ENCODE data around the gene BAG2.

BAG2 gene

GRCh38 chr6:57195457-57195856 is 23.3 kb downstream of the BAG2 start:
- no peak overlapping the region for H3K9ac ChIP-seq (ENCODE audit: low read depth, low read length)
- no peaks in the 10 kb centered on the region for H3K36me3 ChIP-seq (ENCODE audit: insufficient read depth, low read length)
- peaks cover 7% of the 10 kb centered on the region for H3K4me1 ChIP-seq (ENCODE audit: insufficient read depth, low read length)
- H3K9me3 ChIP-seq (ENCODE audit: control insufficient read depth, insufficient read depth, low read length): no peaks in the 10 kb centered on the region; the same call in 1 of the 2 replicates

GRCh38 chr6:57198926-57199636 is 27.0 kb downstream of the BAG2 start:
- Histone ChIP-seq H3K36me3 (ENCODE audit: insufficient read depth, low read length) (no peaks in the 10 kb centered on the region), H3K4me1 (ENCODE audit: insufficient read depth, low read length) (peaks cover 7% of the 10 kb centered on the region), H3K9ac (ENCODE audit: low read depth, low read length) (no peak overlapping the region), H3K9me3 (ENCODE audit: control insufficient read depth, insufficient read depth, low read length) (no peaks in the 10 kb centered on the region; the same call in 1 of the 2 replicates)

GRCh38 chr6:57201718-57202117 is 29.6 kb downstream of the BAG2 start:
- peaks cover 19% of the 10 kb centered on the region for H3K4me1 ChIP-seq (ENCODE audit: insufficient read depth, low read length)
- H3K9me3 ChIP-seq (ENCODE audit: control insufficient read depth, insufficient read depth, low read length): no peaks in the 10 kb centered on the region; the same call in 1 of the 2 replicates
- no peaks in the 10 kb centered on the region for H3K36me3 ChIP-seq (ENCODE audit: insufficient read depth, low read length)
- H3K9ac ChIP-seq (ENCODE audit: low read depth, low read length): no peak overlapping the region

GRCh38 chr6:57205550-57206328 is 33.6 kb downstream of the BAG2 start:
- Histone ChIP-seq H3K9ac (ENCODE audit: low read depth, low read length) (no peak overlapping the region), H3K9me3 (ENCODE audit: control insufficient read depth, insufficient read depth, low read length) (no peaks in the 10 kb centered on the region), H3K4me1 (ENCODE audit: insufficient read depth, low read length) (peaks cover 15% of the 10 kb centered on the region), H3K36me3 (ENCODE audit: insufficient read depth, low read length) (no peaks in the 10 kb centered on the region)

GRCh38 chr6:57207141-57207540 is 35.0 kb downstream of the BAG2 start:
- Histone ChIP-seq H3K9me3 (ENCODE audit: control insufficient read depth, insufficient read depth, low read length) (no peaks in the 10 kb centered on the region), H3K4me1 (ENCODE audit: insufficient read depth, low read length) (peaks cover 15% of the 10 kb centered on the region), H3K9ac (ENCODE audit: low read depth, low read length) (no peak overlapping the region), H3K36me3 (ENCODE audit: insufficient read depth, low read length) (no peaks in the 10 kb centered on the region)

GRCh38 chr6:57207872-57208271 is 35.7 kb downstream of the BAG2 start:
- Histone ChIP-seq H3K4me1 (ENCODE audit: insufficient read depth, low read length) (peaks cover 15% of the 10 kb centered on the region), H3K9ac (ENCODE audit: low read depth, low read length) (no peak overlapping the region), H3K9me3 (ENCODE audit: control insufficient read depth, insufficient read depth, low read length) (no peaks in the 10 kb centered on the region), H3K36me3 (ENCODE audit: insufficient read depth, low read length) (no peaks in the 10 kb centered on the region)

- Histone ChIP-seq H3K9me3 (ENCODE audit: control insufficient read depth, insufficient read depth, low read length) (no peaks in the 10 kb centered on the region), H3K9ac (ENCODE audit: low read depth, low read length) (no peak overlapping the region), H3K36me3 (ENCODE audit: insufficient read depth, low read length) (no peaks in the 10 kb centered on the region), H3K4me1 (ENCODE audit: insufficient read depth, low read length) (peaks cover 15% of the 10 kb centered on the region)
These were observed 36.9 kb downstream of the BAG2 start for GRCh38 chr6:57209030-57209429.

- Histone ChIP-seq H3K36me3 (ENCODE audit: insufficient read depth, low read length) (no peaks in the 10 kb centered on the region), H3K9me3 (ENCODE audit: control insufficient read depth, insufficient read depth, low read length) (no peaks in the 10 kb centered on the region), H3K4me1 (ENCODE audit: insufficient read depth, low read length) (peaks cover 15% of the 10 kb centered on the region), H3K9ac (ENCODE audit: low read depth, low read length) (no peak overlapping the region)
These were observed 37.9 kb downstream of the BAG2 start for GRCh38 chr6:57210060-57210459.

GRCh38 chr6:57215260-57215659 is 43.1 kb downstream of the BAG2 start:
- H3K4me1 ChIP-seq (ENCODE audit: insufficient read depth, low read length): no peaks in the 10 kb centered on the region
- H3K9ac ChIP-seq (ENCODE audit: low read depth, low read length): no peak overlapping the region
- H3K36me3 ChIP-seq (ENCODE audit: insufficient read depth, low read length): no peaks in the 10 kb centered on the region
- H3K9me3 ChIP-seq (ENCODE audit: control insufficient read depth, insufficient read depth, low read length): no peaks in the 10 kb centered on the region

- Histone ChIP-seq H3K36me3 (ENCODE audit: insufficient read depth, low read length) (no peaks in the 10 kb centered on the region), H3K4me1 (ENCODE audit: insufficient read depth, low read length) (no peaks in the 10 kb centered on the region), H3K9ac (ENCODE audit: low read depth, low read length) (no peak overlapping the region), H3K9me3 (ENCODE audit: control insufficient read depth, insufficient read depth, low read length) (no peaks in the 10 kb centered on the region)
These were observed 44.3 kb downstream of the BAG2 start for GRCh38 chr6:57216235-57217101.

GRCh38 chr6:57217270-57217669 is 45.1 kb downstream of the BAG2 start:
- H3K4me1 ChIP-seq (ENCODE audit: insufficient read depth, low read length): no peaks in the 10 kb centered on the region
- H3K36me3 ChIP-seq (ENCODE audit: insufficient read depth, low read length): no peaks in the 10 kb centered on the region
- no peaks in the 10 kb centered on the region for H3K9me3 ChIP-seq (ENCODE audit: control insufficient read depth, insufficient read depth, low read length)
- no peak overlapping the region for H3K9ac ChIP-seq (ENCODE audit: low read depth, low read length)

- peaks cover 4% of the 10 kb centered on the region; the same call in 1 of the 2 replicates for H3K4me1 ChIP-seq (ENCODE audit: insufficient read depth, low read length)
- H3K9me3 ChIP-seq (ENCODE audit: control insufficient read depth, insufficient read depth, low read length): no peaks in the 10 kb centered on the region
- no peak overlapping the region for H3K9ac ChIP-seq (ENCODE audit: low read depth, low read length)
- H3K36me3 ChIP-seq (ENCODE audit: insufficient read depth, low read length): no peaks in the 10 kb centered on the region
These were observed 48.1 kb downstream of the BAG2 start for GRCh38 chr6:57220083-57220703.

- no peaks in the 10 kb centered on the region for H3K9me3 ChIP-seq (ENCODE audit: control insufficient read depth, insufficient read depth, low read length)
- H3K9ac ChIP-seq (ENCODE audit: low read depth, low read length): peak overlapping the region; percentile 96
- no peaks in the 10 kb centered on the region for H3K36me3 ChIP-seq (ENCODE audit: insufficient read depth, low read length)
- peaks cover 9% of the 10 kb centered on the region; the same call in 1 of the 2 replicates for H3K4me1 ChIP-seq (ENCODE audit: insufficient read depth, low read length)
These were observed 49.2 kb downstream of the BAG2 start for GRCh38 chr6:57221191-57221935.
